Putamen (tissue), 1 donor: ENCODE measurements around the gene MDC1.

Source experiments
- DNase-seq: peaks from one replicate; pipeline ENCODE4 v3.0.0-alpha.2; 2016; ENCODE audit warnings: low spot score

Gene MDC1

DNA sequence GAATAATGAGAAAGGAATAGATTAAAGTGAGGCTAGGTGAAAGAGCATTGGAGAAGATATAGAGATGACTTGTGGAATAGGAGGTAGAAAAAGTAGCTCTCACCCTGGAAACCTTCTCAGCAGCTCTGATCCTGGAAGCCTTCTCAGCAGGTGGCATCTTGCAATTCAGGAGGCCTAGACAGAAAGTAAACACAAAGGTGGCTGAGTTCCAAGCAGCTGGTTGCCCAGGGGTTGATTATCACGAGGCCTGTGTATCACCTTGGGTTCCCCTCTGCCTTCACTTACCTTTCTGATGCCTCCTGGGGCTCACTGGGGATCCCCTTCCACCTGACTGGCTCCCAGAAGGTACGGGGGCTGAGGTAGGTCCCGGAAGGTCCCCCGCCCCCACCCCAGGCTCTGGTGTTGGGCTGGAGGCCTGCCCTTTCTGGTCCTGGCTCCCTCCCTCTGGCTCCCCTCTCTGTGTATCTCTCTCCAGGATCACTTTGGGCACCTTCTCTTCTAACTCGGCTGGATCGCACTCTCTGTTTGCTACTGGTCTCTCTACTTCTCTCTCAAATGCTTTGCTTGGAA is 9.7 kb downstream of the MDC1 start:
- no peak for DNase-seq

DNA sequence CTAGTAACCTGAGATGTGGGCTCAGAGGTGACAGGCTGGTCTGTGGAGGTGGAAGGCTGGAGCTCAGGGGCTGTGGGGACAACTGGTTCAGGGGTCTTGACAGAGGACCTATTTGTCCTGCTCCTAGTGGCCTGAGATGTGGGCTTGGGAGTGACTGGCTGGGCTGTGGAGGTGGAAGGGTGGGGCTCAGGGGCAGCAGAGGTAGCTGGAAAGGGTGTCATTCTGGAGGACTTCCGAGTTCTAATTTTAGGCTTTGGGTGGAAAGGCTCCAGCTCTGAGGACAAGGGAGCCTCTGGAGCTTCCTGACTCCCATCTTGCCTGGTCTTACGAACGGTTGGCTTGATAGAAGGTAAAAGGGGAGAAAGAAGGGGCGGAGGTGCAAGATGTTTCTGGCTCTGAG is 11.5 kb downstream of the MDC1 start:
- no peak for DNase-seq

DNA sequence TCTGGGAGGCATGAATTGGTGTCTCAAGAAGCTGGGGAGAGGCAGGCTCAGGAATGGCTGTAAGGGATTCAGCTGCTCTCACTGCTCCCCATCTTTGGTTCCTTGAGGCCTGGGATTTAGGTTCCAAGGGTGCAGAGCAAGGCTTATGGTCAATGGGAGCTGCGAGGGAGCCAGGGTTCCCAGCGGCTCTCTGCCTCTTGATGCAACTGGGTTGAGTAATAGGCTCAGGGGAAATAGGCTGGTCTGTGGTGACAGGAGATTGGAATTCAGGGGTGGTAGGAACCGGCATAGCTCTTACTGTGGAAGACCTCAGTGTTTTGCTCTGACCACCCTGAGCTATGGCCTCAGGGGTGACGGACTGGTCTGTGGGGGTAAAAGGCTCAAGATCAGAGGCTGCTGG is 13.3 kb downstream of the MDC1 start:
- no peak for DNase-seq

DNA sequence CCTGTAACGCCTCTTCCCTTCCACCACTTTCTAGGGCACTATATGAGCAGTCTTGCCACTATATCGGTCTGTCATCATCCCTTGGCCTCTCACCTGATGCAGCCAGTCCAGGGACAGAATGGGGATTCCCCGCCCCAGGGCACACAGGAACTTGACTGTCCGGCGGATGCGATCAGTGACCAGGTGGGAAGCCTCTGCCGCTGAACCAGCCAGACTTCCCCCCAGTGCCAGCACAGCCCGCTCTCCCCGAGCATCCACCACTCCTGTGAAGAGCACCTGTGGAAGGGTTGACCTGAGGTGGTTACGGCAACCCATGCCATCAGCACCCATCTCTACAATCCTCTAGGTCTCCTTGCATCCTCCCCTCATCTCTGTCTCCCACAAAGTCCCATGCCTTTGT is 14.1 kb downstream of the MDC1 start:
- no peak for DNase-seq

DNA sequence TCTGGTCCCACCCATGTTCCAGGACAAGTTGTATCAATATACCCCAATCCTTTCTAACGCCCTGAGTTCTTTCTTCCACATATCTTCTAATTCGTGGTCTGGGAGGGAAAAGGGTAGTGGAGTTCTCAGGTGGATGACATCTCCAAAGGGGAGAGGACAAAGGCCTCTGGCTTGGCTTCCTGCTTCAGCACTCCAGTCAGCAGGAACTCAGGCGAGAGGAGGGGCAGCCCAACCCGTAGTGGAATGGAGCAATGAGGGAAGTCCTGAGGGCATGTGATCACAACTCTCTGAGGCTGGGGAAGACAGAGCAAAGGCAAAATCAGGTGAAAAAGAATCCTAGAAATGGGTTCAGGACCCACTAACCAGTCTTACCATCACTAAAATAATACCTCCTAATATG is 16.7 kb downstream of the MDC1 start:
- no peak for DNase-seq

DNA sequence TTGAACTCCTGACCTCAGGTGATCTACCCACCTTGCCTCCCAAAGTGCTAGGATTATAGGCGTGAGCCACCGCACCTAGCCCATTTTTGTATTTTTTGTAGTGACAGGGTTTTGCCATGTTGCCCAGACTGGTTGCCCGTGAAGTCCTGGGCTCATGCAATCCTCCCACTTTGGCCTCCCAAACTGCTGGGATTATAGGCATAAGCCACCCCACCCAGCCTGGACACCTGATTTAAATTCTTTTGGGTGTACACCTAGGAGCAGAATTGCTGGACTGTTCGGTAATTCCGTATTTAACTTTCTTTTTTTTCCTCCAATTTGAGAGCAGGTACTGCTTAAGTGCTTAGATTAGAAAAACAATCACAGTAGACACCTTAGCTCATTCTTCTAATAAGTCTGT is 20.6 kb downstream of the MDC1 start:
- no peak for DNase-seq

DNA sequence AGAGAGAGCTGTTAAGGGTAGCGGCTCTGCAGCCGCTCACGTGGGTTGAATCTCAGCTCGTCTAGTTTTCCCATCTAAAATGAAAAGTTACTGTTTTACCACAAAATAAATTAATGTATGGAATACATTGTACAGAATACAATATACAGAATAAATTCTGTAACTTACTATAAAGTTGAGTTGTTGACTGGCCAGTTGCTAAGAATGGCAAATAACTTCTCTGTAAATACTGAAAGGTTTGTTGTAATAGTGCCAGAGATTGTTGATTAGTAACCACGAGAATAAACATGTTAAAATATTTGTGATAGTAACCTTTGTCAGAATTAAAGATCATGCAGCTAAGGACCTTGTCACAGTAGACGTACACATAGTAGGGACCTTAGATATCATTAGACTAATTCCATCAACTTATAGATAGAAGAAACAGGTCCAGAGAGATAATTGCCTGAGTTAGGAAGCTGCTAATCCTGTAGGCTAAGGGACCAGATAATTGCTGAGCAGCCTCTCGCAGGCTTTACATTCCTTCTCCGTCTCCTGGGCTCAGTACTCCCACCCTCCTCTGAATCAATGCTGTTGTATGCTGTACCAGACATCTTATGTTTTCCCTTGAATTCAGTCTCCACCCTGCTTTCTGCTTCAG is 25.8 kb downstream of the MDC1 start:
- DNase-seq = no peak

DNA sequence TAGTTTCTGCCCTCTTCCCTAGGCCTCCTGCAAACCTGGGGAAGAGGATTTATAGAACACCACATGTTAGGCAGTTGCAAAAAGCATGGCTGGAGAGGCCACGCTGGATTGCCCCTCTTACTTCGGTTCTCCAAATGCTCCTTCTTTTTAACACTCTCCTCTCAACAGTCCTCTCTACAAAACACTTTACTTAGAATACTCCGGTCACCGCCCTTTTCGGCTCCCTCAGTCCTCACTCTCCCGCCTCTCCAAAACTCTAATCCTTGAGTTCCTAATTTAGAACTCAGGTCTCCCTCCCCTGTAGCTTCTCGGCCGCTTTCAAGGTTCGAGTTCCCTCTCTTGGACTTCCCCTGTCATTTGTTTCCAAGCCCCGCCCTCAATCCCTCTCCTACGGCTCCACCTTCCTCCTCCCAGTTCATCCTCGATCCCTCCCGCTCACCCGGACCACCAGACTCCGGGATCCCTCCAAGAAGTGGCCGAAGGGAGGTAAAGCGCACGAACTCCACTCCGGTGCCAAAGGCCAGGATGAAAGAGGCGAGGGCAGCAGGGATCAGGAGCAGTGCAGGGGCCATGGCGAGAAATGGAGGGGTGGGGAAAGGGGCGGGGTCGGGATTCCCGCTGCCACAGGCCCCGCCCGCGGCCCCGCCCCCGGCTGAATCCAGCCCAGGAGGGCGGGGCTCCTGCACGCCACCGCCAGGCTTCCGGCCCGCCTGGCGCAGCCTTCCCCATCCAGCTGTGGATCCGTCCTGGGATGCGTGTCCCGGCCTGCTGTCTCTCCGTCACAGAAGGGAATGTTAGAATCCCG is 26.5 kb downstream of the MDC1 start, which contains the start of gene NRM:
Gene NRM (minus strand): TSS at position 582 of the 805 bp plus-strand sequence. CDS start 10 bp downstream, at position 572.
- peak; percentile 84 for DNase-seq

DNA sequence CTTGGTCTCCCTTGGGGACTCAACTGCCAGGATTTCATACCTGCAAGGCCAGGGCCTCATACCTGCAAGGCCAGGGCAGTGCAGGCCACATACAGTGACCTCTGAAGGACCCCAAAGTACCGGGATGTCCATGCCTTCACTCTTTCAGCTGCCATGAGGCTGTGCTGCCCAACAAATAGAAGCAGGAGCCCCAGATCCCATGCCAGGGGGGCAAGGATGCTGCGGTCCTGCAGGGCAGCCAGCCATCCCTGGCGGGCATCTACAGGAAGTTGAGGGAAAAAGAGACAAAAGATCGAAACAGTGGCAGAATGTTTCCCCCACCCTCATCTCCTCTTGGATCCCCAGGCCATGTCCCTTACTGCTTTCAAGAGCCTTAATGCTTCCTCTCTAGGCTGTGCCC is 27.1 kb downstream of the MDC1 start:
- DNase-seq = no peak

DNA sequence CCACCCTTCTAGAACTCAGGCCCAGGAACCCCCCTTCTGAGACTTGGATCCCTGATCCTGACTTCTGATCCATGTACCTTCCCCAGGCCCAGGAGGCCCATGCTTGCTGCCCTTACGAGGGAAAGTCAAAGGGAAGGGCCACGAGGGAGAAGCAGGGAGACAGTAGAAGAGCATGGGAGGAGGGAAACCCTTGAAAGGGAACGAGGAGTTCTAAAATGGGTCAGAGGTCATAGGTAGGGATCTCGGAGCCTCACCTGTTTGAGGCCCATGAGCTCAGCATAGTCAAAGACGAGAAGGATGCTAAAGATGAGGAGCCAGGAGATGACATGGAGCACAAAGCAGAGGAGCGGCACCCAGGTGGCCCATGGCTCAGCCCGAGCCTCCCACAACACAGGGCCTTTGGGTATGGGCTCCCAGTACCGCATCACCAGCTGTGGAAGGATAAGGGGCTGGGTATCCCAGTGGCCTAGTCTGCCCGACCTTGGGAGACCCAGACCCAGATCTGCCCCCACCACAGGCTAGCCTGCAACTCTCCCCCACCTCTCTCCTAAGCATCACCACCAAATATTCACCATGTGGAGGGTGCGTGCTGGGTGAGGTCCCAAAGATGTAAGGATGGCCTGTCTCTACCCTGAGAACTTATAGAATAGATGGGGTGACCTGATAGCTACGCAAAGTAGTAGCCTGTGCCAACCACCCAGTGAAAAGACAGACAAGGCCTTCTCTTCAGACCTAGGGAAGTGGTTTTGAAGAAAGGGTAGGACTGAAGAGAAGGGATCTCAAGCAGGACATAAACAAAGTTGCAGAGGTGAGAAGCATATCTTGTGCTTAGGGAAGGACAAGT is 27.8 kb downstream of the MDC1 start:
- no peak for DNase-seq

DNA sequence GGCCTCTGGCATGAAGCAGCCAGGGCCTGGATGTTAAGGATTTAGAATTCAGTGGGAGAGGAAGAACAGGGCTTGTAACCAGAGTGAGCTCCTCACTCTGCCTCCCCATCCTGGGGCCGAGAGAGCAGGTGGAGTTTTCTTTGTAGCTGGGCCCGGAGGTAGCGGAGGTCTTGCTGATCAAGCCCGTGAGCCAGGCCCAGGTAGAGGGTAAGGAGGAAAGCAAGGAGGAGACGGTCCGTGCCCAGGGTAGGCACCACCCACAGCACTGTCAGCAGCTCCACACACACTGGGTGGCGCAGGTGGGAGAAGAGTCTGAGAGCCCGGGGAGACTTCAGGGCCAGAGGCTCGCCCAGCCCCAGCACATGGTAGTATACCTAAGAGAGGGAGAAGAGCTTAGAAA is 28.5 kb downstream of the MDC1 start:
- DNase-seq = no peak

DNA sequence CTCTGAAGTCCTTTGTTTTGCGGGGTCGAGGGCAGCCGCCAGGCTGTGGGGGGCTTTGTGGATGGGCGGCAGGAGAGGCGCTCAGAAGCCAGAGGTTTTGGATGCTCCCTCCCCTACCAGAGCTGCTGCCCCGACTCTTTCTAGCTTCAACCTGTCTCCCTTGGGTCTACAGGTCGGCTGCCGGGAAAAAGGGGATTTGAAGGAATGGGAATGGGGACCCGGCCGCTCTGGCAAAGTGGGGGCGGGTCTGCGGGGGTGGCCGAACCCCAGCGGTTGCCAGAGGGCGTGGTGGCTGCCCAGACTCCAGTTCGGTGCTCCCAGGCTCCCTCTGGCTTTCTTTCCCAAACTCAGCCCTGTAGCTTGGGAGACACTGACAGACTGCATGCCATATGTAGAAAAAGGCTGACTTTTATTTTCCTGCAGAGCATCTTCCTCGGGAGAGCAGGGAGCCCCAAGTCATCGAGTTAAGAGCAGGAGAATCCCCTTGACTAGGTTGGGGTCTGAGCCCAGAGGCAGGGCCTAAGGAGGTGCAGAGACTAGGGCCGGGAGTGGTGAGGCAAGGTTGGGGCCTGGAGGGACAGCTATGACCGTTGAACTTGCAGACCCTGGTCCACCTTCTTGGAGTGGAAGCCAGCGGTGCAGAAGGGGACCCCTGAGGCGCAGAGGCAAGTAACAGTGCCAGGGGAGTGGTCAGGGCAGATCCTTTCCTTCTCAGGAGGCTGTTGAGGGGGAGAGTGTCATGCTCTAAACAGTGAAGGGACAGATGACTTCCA is 29.2 kb downstream of the MDC1 start:
- DNase-seq = no peak

DNA sequence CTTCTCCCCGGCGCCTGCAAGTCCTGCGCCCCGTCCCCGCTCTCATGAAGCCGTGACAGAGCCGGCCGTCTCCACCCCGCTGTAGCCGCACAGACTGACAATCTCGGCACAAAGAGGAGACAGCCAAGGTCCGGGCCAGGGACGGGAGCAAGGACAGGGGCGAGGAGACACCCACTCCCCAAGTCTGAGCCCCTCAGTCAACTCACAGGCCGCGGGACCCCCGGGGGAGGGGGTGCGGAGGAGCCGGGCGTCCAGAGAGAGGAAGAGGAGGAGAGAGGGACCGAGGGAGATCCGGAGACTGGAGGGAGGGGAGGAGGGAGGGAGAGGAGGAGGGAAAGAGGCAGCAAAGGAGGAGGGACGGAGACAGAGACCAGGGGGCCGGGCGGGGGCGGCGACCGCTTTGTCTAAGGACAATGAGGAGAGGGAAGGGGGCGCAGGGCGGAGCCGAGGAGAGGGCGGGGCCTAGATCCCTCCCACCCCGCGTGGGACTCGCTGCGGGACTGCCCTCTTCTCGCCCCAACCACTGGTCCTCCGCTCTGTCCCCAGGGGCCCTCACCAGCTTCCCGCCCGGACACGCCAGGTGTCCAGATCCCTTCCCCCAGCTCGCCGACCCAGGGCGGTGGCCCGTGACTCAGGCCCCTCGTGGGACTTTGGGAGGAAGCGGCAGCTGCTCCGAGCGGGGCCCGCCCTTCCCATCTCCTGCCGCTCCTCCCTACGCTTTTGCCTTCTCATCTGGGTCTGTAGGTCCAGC is 30.0 kb downstream of the MDC1 start:
- DNase-seq = peak; percentile 49

DNA sequence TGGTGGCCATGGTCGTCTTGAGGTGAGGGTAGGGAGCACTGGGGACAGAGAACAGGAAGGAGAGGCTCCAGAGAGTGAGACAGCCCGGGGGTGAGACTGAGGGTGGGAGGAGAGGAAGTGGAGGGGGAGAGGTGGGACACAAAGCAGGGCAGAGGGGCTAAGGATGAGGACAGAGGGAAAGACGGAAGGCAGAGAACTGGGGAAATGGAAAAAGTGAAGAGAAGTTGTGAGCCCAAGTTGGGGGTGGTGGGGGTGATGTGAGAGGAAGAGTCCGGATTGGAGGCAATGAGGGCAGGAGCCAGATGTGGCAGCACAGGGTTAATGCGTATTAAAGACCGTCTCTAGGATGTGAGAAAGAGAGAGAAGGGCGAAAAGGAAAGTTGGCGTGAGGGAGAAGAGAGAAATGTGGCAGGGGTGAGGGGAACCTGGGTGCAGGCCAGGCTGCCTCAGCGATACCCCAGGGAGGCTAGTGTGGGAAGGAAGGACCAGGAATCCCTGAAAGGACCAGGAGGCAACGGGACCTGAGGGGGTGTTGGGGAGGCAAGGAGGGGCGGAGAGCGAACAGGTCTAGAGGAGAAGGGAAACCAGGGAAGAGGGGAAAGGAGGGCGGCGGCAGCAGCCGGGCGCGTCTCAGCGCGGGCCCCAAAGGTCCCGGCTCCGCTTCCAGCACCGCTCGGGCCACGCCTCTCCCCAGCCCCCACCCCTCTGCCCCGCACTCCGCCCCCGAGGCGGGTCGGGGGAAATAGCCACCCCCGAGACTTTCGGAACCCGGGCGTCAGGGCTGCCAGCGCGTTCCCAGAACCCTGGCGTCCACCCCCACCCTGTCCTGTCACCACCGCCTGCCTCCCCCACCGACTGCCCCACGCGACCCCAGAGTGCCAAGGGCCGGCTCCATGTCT is 30.8 kb downstream of the MDC1 start, which contains the start of gene PPP1R18:
Gene PPP1R18 (minus strand): TSS at position 637 of the 899 bp plus-strand sequence. CDS start 627 bp downstream, at position 10.
- DNase-seq = peak; percentile 45

DNA sequence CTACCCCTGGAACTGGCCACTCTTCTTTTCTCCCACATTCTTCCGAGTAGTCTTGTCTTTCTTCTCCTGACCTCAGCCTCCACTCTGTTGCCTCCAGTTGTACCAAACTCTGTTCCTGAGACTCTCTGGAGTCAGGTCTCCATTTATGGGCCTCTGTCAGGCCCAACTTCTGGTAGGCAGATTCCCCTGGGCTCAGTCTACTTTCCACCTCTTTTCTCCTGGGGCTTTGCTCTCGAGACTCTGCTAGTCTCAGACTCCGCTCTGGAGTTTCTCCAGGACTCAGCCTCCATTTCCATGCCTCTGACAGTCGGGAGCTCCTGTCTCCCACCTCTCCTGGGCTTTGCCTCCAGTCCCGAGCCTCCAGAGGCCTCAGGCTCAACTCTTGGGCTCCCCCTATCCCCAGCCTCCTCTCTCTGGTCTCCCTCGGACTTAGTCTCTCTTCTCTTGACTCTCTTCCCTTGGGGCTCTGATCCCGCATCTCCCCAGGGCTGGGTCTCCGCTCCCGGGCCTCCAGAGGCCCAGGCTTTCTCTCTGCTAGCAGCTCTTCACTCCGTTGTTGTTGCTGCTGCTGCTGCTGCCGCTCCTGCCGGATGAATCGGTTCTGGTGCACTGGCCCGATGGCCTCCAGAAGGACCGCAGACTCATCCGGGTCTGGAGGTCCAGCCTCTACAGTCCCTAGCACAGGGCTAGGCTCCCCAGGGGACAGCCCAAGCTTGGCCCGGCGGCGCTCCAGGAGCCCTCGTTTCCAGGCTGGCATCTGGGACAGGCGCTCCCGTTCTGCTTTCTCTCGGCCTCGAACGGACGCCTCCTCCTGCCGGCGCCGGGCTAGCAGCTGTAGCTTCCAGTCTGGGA is 31.7 kb downstream of the MDC1 start:
- DNase-seq = no peak

DNA sequence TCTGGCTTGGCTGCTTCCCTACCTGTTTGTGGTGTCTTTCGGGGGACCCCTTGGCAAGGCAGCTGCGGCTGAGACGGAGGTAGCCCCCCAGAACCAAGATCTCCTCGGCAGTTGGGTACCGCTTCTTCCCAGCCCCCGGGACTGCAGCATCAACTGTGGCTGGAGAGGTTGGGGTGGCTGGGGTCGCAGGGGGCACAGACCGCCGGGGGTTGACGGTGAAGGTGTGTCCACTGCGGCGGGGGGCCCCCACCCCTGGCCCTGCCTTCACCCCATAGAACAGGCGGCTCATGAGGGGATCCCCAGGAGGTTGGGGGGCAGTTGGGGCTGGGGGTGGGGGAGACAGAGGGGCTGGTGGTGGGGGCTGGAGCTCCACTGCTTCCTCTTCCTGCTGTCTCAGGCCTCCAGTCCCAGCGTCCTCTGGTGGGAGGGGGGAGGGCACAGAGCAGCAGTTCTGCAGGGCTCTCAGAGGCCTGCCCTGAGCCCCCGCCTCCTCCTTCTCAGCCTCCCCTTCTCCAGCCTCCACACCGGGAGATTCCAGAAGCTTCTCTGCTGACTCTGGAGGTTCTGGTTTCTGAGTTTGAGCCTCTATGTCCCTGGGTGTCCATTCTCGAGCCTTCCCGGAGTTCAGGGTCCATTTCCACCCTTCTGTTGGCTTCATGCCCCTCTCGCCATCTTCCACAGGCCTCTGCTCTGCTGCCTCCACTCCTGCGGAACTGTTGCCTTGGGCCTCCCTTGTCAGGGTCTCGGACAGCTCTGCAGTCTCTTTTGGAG is 32.5 kb downstream of the MDC1 start:
- DNase-seq = no peak

DNA sequence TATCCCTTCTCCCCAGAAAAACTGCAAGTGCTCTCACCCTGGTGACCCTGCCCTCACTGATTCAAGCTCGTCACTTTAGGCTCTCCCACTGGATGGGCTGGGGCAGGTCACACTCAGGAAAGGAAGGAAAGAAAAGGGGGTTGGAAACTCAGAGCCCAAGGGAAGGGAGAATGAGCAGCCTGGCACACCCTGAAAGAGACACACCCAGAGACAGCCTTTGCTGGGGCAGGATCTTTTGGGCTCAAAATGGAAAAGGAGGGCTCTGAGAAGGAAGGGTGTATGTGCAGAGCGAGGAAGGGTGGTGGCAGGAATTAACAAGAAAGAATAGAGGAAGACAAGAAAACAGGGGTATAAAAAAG is 33.1 kb downstream of the MDC1 start:
- no peak for DNase-seq
